ENCODE data around the gene CHRM2.

The CHRM2 gene

DNA sequence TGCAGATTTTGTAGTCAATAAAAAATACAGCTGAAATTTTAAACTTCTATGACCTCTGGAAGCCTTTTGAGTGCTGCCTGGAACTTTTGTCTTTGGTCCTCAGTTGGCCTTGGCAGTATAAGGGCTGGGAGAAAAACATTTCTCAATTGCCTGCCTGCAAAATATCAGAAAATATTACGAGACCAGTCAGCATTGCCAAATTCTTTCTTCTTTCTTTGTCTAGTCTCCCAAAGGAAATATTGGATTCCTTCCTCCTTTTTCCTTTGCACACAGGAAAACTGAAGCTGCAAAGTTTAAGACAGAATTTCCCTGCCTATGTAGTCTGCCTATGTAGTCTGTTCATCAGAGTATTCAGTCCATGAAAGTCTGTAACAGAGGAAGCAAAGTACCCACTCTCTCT, 95.9 kb downstream of the CHRM2 start:
- no peak for DNase-seq (ENCODE audit: low read depth)

DNA sequence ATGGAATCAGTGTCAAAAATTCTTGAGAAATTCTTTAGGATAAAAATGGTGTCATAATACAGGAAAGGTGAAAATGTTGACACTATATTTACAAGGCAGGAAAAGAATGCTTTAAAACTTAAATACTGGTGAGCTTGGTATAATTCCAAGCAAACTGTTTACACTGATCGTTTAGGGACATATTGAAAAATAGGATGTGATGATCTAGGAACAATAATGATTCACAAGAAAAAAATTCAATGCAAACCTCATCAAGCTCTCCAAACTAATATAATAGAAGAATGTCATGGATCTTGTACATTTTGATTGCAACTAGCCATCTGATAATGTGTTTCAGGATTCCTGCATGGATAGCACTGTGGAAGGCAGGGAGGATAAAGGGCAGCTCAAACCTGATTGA, 98.4 kb downstream of the CHRM2 start:
- no peak for DNase-seq (ENCODE audit: low read depth)

DNA sequence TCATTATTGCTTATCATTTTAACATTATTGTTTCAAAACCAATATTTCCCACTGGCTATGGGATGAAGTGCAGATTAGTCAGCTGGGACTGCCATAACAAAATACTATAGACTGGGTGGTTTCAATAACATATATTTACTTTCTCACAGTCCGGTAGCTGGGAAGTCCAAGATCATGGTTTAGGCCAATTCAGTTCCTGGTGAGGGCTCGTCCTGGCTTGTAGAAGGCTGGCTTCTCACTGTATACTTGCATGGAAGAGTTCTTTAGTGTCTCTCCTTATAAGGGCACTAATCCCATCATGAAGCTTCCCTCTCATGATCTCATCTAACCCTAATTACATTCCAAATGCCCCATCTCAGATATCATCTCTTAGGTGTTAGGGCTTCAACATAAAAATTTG, 101.3 kb downstream of the CHRM2 start:
- DNase-seq (ENCODE audit: low read depth), result no peak

DNA sequence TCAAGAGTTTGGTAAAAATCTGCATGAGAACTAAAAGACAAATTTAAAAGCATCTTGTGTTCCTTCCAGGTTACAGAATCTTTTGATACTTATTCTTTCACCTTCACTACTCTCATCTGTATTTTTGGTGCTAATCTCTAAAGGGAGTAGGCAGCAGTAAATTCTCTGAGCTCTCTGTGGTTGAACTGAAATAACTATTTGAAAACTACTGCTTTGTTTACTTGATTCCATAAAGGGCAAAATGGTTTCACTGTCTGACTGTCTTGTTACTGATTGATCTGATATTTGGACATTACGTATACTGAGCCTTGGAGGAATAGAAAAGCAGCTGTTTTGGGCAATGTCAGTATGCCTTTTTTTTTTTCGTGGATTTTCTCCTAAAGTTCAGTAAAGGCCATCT, 103.3 kb downstream of the CHRM2 start:
- no peak for DNase-seq (ENCODE audit: low read depth)

DNA sequence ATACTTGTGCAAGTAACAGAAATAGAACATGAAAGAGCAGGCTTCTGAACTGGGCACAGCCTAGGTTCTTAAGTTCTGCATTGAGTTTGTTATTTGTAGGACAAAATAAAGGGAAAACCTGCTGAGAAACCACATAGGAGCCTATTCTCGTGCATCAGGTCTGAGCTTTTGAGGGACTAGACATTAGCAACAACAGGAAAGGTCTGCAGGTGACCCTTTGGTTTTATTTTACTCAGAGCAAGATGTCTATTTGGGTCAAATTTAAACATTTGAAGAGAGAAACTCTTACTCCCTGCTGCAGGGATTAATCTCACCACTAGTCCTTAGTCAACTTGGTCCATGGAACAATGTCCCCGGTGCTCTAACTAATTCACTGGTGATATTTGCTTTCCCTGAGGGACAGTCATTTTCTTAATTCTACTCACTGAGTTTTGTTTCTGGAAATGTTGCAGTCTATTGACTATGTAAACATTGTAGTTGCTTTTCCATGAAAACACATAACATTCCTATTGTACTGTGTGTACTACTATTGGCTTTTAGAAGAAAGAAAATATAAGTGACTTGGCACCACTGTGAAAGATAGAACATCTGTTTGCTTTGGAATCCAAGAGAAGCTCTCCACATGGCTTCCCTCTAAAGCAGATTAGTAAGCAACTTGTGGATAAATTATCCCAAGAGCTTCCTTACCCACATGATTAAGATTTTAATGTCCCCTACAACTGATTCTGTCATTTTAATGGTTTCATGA, 108.2 kb downstream of the CHRM2 start:
- DNase-seq (ENCODE audit: low read depth), result no peak

DNA sequence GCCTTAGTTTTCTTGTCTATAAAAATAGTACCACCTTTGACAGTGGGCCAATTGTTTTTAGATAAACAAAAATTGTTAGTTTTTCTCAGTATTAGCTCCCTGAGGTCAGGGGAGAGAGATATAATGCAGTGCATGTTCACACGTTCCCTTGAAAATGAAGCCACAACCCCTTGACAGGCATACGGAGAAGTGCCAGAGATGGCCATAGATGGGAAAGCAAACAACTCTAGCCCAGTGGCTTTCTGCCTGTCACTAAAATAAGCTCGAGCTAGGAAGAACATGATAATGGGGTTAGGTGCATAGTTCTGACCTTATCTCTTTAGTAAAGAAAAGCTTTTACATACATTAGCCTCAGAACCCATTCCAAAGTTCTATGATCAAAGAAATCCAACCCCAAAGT, 124.9 kb downstream of the CHRM2 start:
- DNase-seq (ENCODE audit: low read depth), result no peak

DNA sequence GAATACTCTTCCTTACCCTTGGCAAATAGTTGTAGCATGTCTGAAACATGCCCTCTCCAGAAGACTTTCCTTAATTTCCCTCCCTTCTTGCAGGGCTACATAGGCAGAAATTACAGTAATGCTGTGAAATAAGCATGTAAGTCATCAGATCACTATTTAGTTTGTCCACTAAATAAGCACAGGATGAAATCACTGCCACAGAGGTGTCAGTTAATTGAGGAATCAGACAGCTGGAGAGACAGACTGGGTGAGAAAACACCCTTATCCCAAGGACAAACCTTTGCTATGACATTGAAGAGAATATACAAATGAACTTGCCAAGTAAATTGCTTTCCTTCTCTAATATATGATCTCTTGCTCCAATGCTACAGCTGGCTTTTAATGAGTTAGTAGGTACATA, 129.3 kb downstream of the CHRM2 start:
- no peak for DNase-seq (ENCODE audit: low read depth)

DNA sequence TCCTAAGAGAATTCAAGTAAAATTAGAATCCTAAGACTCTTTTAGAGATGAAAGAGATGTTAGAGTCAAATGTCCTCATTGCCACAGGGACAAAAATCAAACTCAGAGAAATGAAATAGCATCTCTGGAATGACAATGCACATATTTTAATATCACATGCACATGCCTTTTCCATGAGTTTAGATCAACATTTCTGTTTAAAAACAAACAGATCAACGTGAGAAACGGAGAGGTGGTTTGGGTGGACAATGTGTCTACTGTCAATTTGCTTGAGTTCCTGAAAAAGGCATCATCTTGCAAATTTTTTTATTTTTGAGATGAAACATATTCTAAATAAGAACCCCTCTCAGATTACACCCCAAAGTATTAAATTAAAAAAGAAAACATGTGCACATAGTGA, 130.0 kb downstream of the CHRM2 start:
- DNase-seq (ENCODE audit: low read depth), result no peak

DNA sequence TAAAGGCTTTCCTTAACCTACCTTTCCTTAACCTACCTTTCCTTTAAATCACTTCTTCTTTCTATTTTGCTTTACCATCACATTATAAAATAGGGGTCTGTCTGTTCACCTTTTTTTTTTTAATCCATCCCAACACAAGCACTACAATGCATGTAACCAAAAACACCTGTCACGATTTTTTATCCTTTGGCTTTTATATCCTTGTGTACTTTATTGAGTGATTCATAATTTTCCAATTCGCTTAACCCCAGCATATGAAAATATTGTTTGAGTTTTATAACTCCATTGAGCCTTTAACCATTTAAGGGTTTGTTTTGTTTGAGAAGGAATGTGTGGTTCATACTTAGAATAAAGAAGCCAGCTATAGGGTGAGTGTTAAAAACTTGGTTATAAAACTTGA, 132.2 kb downstream of the CHRM2 start:
- DNase-seq (ENCODE audit: low read depth), result no peak

DNA sequence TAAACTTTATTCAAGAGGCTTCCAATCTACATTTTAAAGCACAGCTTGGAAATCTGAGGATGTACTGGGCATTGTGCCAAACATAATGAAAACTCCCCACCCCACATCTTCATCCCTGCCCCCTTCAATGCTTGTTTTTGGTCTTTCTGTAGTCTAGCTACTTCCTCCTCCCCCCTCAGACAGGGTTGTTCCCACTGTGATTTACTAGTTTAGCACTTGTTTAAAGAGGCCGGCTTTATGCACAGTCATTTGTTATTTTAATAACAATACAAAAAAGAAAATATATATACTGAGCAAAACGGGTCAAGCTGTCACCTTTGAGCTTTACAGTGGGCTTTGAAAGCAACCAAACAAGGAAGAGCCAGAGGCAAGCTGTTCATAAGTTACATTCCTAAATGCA, 132.6 kb downstream of the CHRM2 start:
- DNase-seq (ENCODE audit: low read depth), result no peak

DNA sequence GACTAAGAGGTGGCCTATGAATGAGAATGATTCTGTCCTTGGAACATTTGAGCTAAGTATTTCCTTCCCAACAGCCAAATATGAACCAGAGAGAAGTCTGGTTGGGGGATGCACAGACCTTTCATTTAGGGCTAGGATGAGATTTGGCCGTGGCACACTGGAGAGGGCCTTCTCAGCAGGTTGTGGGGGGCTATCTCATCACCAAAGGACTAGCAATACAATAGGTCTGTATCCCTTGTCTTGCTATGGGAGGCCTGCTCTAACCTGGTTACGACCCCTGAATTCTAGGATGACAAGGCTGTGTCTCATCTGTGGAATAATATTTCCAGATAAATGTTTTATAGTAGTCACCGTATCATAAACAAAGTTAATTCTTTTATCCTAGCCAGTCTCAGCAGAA, 133.0 kb downstream of the CHRM2 start:
- no peak for DNase-seq (ENCODE audit: low read depth)

DNA sequence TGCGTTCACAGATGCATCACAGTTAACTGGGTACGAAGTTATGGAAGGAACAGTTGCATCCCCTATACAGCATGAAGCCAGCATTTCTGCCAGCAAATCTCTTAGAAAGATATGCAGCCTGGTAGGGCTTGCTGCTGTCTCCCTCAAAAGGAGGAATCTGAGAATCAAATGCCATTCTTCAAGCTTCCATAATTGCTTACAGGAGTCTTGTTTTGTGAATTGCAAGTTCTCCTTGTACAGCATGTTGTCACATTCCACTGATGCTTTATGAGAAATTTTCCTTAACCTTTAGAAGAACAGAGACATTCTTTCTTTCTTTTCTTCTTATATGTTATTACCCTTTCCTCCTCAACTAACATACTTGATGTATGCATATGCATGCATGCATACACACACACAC, 134.6 kb downstream of the CHRM2 start:
- peak; percentile 37 for DNase-seq (ENCODE audit: low read depth)

DNA sequence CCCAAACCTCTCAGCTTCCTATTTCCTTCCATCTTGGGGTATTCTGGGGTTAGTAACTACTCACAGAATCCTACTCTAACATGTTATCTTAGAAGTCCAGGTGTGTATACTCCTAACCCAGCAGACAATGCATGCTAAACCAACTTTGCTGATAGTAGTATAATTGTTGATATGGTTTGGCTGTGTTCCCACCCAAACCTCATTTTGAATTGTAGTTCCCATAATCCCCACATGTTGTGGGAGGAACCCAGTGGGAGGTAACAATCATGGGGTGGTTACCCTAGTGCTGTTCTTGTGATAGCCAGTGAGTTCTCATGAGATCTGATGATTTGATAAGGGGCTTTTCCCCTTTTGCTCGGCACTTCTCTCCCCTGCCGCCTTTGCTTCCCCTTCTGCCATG, 135.1 kb downstream of the CHRM2 start:
- DNase-seq (ENCODE audit: low read depth), result no peak

DNA sequence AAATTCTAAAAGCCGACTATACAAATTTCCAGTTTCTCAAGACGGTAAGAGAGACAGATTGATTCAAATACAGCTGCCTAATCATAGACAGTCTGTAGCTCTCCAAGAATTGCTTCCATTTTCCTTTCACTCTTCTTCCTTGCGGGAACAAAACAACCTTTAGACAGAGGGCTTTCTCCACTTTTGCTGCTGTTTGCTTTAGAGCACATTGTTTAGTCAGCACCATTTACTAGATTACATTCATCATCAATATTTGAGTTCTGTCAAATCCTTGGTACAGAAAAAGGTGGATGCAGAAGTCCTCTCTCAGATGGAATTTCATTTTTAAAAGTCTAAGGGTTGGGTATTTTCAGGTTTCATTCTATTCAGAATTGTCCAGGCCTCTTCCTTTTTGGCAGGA, 137.4 kb downstream of the CHRM2 start:
- no peak for DNase-seq (ENCODE audit: low read depth)

DNA sequence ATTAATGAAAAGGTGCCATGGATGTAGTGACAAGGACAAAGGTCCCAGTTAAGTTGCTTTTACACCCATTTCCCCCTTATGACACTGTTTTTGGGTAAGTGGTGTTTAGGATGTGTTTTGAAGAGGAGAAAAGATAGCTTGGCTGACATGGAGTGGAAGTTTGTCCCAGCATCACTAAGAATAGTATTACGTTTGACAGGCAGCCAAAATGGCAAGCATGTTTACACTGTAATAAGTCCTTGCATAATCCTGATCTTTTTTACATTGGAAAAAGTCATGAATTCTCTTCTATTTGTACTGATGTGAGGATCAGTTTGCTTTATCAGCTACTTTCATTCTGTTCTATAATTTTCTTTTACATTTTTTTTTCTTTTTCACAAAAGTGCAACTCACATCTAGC, 137.8 kb downstream of the CHRM2 start:
- DNase-seq (ENCODE audit: low read depth), result peak; percentile 34

DNA sequence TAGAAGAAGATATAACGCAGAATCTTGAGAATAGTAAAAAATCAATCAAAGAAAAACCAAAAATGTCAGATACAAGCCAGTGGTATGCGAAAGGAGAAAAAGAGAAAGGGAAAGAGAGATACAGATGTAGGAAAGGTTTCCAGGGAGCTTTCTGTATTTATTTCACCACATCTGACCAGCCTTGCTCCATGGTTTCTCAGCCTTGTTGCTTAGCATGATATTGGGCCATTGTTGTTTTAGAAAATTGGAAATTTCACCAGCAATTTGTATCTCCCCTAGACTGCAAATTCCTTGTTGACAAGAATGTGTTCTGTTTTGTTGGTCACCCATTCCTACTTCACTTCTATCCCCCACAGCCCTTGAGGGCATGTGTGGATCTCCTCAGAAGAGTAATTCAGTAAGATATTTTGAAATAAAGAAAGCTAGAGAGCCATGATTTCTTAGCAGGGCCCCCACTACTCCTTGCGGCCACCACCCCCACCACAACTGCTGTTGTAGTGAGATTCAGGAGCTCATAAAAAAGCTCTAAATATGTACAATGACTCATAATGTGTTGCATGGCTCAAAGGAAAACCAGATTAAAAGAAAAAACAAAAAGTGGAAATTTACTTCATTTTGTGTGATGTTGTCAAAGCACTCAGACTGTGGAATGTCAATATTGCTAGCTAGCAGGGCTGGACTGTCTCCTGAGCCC, 138.7 kb downstream of the CHRM2 start:
- DNase-seq (ENCODE audit: low read depth), result peak; percentile 72

DNA sequence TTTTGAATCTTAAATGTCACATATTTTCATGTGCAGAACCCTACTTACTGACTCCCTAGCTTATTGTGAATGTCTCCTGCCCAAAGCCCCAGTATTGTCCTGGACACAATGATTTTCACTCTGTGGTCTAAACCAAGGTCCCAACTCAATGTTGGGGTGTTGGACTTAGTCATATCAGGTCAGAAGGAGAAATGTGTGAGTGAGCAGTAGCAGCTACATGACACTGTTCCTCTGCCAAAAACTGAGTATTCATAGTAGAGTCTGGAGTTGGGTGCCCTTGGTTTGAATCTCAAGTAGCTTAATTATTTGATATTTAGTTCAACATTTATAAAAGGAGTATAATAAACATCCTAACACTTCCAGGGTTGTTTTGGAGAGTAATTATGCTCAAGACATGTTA, 141.0 kb downstream of the CHRM2 start:
- no peak for DNase-seq (ENCODE audit: low read depth)

DNA sequence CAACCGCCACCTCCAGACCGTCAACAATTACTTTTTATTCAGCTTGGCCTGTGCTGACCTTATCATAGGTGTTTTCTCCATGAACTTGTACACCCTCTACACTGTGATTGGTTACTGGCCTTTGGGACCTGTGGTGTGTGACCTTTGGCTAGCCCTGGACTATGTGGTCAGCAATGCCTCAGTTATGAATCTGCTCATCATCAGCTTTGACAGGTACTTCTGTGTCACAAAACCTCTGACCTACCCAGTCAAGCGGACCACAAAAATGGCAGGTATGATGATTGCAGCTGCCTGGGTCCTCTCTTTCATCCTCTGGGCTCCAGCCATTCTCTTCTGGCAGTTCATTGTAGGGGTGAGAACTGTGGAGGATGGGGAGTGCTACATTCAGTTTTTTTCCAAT, 146.6 kb downstream of the CHRM2 start:
- no peak for DNase-seq (ENCODE audit: low read depth)

DNA sequence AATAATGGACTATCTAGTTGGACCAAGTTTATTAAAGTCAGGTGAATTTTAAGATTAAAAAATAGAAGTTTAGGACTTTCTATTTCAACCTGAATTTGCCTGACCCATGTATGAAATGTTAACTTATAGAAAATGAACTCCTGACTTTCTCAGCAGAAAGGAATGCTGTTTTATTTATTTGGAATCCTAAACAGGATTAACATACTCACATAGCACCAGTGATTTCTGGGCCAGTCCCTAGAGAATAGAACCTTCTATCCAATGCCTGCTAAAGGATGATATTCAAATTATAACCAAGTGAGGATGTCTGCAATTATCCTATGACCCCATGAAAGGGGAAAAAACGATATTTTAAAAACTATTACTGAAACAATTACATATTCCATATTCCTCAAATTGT, 148.8 kb downstream of the CHRM2 start:
- no peak for DNase-seq (ENCODE audit: low read depth)

DNA sequence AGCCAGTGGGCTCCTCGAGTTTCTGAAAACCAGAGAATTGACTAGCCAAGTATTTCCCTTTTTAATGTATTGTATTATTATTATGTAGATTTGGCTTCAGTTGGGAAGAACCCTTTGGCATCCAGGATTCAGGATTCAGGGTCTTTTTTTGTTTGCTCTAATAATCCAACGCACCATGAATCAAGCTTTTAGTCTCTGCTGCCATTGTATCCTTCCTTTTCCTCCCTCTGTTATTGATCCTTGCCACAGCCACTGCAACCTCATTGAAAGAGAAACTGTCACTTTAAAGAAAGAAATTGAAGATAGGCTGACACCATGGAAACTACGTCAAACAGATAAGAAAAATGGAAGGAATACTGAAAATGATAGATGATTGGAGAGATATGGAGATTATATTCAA, 150.0 kb downstream of the CHRM2 start:
- DNase-seq (ENCODE audit: low read depth), result no peak

DNA sequence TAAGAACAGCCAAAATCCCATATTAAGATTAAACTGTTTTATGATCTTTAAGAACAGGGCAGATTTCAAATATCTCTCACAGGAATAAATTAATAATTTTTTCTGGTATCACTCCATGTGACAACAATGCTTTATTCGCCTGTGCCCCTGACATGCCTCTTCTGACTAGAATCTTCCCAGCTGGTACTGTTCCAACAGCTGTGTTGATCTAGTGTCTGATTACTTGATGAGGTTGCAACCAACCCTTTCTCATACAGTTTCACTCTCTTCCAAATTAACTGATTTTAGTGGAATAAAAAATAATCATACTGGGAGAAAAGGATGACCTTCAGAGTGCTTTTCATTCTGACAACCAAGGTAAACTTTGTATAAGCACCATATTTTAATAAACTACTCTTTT, 151.9 kb downstream of the CHRM2 start:
- DNase-seq (ENCODE audit: low read depth), result no peak

DNA sequence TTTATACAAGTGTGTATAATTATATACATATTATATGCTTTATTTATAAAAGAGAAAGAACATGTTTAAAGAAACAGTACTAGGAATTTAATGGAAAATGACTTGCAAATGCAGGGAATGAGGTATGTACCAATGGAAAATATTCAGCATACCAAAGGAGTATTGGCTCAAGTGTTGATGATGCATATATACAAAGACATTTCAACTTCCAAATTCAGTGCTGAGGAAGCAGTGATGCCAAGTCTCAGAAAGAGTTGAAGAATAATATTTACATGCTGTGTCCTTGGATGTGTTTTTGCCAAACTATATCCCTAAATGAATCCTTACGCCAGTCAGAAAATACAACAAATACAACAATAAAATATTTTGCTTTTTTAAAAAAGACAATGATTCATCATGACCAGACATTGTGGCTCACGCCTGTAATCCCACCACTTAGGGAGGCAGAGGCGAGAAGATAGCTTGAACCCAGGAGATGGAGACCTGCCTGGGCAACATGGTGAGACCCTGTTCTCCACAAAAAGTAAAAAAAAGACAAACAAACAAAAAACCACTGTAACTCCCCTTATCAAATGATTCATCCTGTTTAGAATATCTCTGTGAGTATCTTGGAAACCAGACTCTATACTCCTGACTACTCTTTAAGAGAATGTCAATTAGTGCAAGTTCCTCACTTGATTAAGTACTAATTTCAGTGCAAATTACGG, 157.2 kb downstream of the CHRM2 start:
- DNase-seq (ENCODE audit: low read depth), result no peak

DNA sequence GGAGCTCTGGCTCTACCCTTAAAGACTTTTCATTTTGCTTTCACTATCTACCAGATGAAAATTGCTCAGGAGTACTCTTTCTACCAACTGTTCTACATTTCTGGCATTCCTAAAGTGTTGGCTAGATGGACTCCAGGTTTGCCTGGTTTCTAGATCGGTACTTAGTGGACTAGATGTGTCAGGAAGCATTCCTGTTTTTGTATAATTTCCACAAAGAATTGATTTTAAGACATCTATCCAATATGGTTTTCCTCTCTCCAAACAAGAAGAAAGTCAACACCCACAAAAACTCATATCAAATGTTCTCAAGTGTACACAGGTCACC, 157.7 kb downstream of the CHRM2 start:
- no peak for DNase-seq (ENCODE audit: low read depth)

DNA sequence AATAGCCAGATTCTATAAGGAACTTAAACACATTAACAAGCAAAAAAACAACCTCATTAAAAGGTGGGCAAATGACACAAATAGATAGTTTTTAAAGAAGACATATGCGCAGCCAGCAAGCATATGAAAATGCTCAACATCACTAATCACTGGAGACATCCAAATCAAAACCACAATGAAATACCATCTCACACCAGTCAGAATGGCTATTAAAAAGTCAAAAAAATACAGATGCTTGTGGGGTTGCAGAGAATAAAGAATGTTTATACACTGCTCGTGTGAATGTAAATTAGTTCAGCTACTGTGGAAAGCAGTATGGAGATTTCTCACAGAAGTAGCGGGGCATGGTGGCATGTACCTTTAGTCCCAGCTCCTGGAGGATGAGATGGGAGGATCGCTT, 164.0 kb downstream of the CHRM2 start:
- peak; percentile 36 for DNase-seq (ENCODE audit: low read depth)

Measured in GM04503 (cell line).